Kidney (tissue), 14 donors: ENCODE results near the gene FBXO27. TPM values are rescaled to one million over a fixed set of nuclear protein-coding genes. Genes with fewer than 3 reads are reported as not detected.

ENCODE experiments used
- DNase-seq, 5 donors: peaks; one replicate each; pipeline ENCODE4 v3.0.0-alpha.2; 2013 to 2020
- FAIRE-seq: peaks from 2 replicates; lab custom pipeline; 2012; peaks lifted over from hg19 to GRCh38; lab: Jason Lieb, UNC
- H3K27ac ChIP-seq, 2 donors: one replicate each; pipeline ENCODE4 v1.7.0; 2013; ENCODE audit warnings: low read depth in 2 of 2, low read length in 2 of 2, inconsistent platforms in 1 of 2
- H3K27me3 ChIP-seq: one replicate; pipeline ENCODE4 v1.7.1; 2013; ENCODE audit warnings: low read length, inconsistent platforms; ENCODE audit not compliant: control insufficient read depth, insufficient read depth
- H3K36me3 ChIP-seq, 3 donors: one replicate each; pipeline versions ENCODE4 v1.7.0 to v1.7.1; 2013; ENCODE audit warnings: low read length in 3 of 3, control low read depth in 1 of 3, inconsistent platforms in 1 of 3; ENCODE audit not compliant: insufficient read depth in 3 of 3, control insufficient read depth in 2 of 3
- H3K4me1 ChIP-seq, 3 donors: one replicate each; pipeline versions ENCODE4 v1.7.0 to v1.7.1; 2013; ENCODE audit warnings: low read length in 3 of 3, inconsistent platforms in 1 of 3, low read depth in 1 of 3; ENCODE audit not compliant: control insufficient read depth in 2 of 3, insufficient read depth in 2 of 3
- H3K4me3 ChIP-seq, 3 donors: one replicate each; pipeline versions ENCODE4 v1.7.0 to v1.8.1; 2013; ENCODE audit warnings: low read length in 3 of 3, control low read depth in 1 of 3, inconsistent platforms in 1 of 3
- H3K9ac ChIP-seq, 3 donors: one replicate each; pipeline versions ENCODE4 v1.7.0 to v1.7.1; 2013; ENCODE audit warnings: low read length in 3 of 3, control low read depth in 1 of 3, inconsistent platforms in 1 of 3
- H3K9me3 ChIP-seq, 3 donors: one replicate each; pipeline versions ENCODE4 v1.7.0 to v1.7.1; 2013; ENCODE audit warnings: low read length in 3 of 3, control low read depth in 1 of 3, inconsistent platforms in 1 of 3; ENCODE audit not compliant: control insufficient read depth in 2 of 3, insufficient read depth in 1 of 3
- intact Hi-C: fragments of 100-400 bp; cut with DNase I; formaldehyde crosslinking; loops from one replicate; pipeline ENCODE4 v1.11.1; 2022
- polyA plus RNA-seq: library from polyadenylated mRNA; stranded (reverse); fragments of 350-450 nt; fragmentation: Illumina TruSeq; extraction: RNeasy Lipid Tissue Mini Kit (QIAGEN cat#74804); gene quantifications from one replicate; pipeline ENCODE4 v1.2.3, GENCODE V29; 2014; ENCODE audit warnings: low read depth, low replicate concordance; ENCODE audit not compliant: insufficient read depth
- total RNA-seq: library from RNA; stranded (reverse); fragmentation: NEBNext Ultra II Directional; extraction: Animal tissue kit (Norgen Biotek cat#: 25700); gene quantifications from one replicate; pipeline ENCODE4 v1.2.1, GENCODE V29; 2021
- TF ChIP-seq, protein P1 (sequence below): IDR thresholded peaks from 3 replicates; pipeline ENCODE4 v1.5.1; 2012; ENCODE audit warnings: mild to moderate bottlenecking, moderate library complexity, borderline replicate concordance; ENCODE audit not compliant: insufficient read depth; ENCODE audit errors: extremely low read depth
- donor health status: control.
- donor health status: control.
- donor health status: control.
- donor health status: control.
- donor health status: control.
- donor health status: DM: yes; HTN: yes; CAD: no.
- donor health status: Normal renal cell carcinoma (clear cell type).

FBXO27 gene
- total and polyA plus RNA-seq, 2 donors from 2014 or later = 7.8 to 8.3 TPM

DNA sequence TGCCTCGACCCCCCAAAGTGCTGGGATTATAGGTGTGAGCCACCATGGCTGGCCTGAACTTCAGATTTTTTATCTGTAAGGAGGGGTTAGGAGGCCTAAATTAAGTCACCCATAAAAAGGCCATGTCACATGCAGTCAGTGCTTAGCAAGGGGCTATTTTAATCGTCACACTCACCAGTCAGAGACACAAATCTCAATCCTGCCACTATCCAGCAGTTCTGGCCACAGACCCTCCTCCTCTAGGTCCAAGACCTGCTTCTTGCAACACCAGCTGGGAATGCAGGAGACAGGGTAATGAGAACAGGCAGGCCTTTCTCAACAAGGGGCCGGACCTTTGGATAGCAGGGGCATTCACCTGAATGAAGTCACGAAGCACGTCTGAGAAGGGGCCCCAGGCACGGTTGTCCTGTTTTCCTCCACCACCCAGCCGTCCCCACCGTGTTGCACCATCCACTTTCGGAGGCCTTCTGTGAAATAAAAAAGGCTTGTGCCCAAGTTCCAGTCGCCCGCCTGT is 1.4 kb downstream of the FBXO27 start:
- no peaks in the 10 kb centered on the region for H3K9me3 ChIP-seq
- H3K4me3 ChIP-seq = peak overlapping the region in 2 of 3 donors; percentile 42 to 46
- H3K27ac ChIP-seq = peak overlapping the region; percentile 67 to 70
- H3K27me3 ChIP-seq = no peaks in the 10 kb centered on the region
- H3K4me1 ChIP-seq = peaks cover 0 to 5% (median 3%) of the 10 kb centered on the region in 3 donors
- no peaks in the 10 kb centered on the region for H3K36me3 ChIP-seq
- DNase-seq = no peak
- peak overlapping the region in 1 of 3 donors; percentile 3 for H3K9ac ChIP-seq
- FAIRE-seq = no peak
- TF ChIP-seq, protein P1, sequence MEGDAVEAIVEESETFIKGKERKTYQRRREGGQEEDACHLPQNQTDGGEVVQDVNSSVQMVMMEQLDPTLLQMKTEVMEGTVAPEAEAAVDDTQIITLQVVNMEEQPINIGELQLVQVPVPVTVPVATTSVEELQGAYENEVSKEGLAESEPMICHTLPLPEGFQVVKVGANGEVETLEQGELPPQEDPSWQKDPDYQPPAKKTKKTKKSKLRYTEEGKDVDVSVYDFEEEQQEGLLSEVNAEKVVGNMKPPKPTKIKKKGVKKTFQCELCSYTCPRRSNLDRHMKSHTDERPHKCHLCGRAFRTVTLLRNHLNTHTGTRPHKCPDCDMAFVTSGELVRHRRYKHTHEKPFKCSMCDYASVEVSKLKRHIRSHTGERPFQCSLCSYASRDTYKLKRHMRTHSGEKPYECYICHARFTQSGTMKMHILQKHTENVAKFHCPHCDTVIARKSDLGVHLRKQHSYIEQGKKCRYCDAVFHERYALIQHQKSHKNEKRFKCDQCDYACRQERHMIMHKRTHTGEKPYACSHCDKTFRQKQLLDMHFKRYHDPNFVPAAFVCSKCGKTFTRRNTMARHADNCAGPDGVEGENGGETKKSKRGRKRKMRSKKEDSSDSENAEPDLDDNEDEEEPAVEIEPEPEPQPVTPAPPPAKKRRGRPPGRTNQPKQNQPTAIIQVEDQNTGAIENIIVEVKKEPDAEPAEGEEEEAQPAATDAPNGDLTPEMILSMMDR = no peak
- intact Hi-C loops = no loop called here

- Histone ChIP-seq H3K36me3 (no peaks in the 10 kb centered on the region), H3K4me3 (no peak overlapping the region), H3K9me3 (no peaks in the 10 kb centered on the region), H3K27me3 (no peaks in the 10 kb centered on the region), H3K9ac (no peak overlapping the region), H3K4me1 (no peaks in the 10 kb centered on the region), H3K27ac (no peak overlapping the region)
- no peak for DNase-seq
- FAIRE-seq = no peak
- TF ChIP-seq, protein P1 = no peak
- intact Hi-C loops = no loop called here
These were observed 7.3 kb downstream of the FBXO27 start for GRCh38 chr19:39024875-39025641.

DNA sequence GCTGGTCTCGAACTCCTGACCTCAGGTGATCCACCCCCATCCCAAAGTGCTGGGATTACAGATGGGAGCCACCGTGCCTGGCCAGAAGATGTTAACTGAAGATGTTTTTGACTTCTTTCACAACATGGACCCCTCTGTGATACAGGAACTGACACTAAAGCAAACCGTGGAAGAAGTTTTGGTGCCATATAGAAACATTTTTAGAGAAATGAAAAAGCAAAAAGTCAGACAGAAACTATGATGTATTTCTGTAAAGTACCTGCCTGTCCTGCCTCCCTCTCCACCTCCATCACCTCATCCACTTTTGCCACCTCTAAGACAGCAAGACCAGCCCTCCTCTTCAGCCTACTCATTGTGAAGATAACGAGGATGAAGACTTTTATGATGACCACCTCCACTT is 11.3 kb downstream of the FBXO27 start:
- FAIRE-seq (no peak), DNase-seq (no peak)
- Histone ChIP-seq H3K27ac (no peak overlapping the region), H3K27me3 (no peaks in the 10 kb centered on the region), H3K36me3 (no peaks in the 10 kb centered on the region), H3K9ac (no peak overlapping the region), H3K9me3 (no peaks in the 10 kb centered on the region), H3K4me3 (no peak overlapping the region), H3K4me1 (no peaks in the 10 kb centered on the region)
- TF ChIP-seq, protein P1 = no peak
- intact Hi-C loops = no loop called here
